GM18907 (cell line): ENCODE results near the gene HPCAL4.

Experiments
- ATAC-seq: cut with Tn5 transposase; IDR thresholded peaks from one replicate; pipeline ENCODE4 v1.9.1; 2021; ENCODE audit warnings: mild to moderate bottlenecking, moderate library complexity; ENCODE audit not compliant: unreplicated experiment

The HPCAL4 gene

DNA sequence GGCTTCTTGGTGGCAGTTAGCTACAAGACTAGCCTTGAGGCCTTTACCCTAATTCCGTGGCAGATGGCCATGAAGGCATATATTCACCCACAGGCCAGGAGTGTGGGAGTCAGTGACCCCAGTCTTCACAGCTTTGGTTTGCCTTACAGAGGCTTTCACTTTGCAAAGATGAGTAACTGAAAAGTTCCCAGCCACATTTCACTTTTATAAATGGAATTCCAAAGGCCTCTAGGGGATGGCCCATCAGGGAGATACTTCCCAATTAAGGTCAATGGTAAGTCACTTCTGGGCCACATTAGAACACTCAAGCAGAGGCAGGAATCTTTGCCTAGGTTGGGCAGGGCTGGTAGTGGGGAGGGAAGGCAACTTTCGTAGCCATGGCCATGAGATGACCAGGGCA is 38.7 kb downstream of the HPCAL4 start:
- ATAC-seq = no peak

DNA sequence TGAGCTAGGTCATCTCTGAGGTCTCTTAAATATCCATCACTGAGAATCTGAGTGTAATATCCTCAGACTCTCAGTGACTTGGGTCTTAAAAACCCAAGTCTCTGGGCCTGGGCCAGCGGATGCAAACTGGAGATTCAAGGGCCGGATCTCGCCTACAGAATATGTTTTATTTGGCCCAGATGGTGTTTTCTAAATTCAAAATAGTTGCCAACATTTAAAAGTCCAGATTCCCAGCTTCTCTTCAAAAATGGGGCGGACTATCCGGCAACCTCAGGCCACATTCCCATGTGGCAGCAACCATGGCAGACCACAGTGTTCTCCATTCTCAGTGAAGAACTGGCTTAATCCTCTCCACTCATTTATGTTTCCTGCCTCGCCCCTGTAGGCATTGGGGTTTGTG is 39.1 kb downstream of the HPCAL4 start:
- no peak for ATAC-seq

DNA sequence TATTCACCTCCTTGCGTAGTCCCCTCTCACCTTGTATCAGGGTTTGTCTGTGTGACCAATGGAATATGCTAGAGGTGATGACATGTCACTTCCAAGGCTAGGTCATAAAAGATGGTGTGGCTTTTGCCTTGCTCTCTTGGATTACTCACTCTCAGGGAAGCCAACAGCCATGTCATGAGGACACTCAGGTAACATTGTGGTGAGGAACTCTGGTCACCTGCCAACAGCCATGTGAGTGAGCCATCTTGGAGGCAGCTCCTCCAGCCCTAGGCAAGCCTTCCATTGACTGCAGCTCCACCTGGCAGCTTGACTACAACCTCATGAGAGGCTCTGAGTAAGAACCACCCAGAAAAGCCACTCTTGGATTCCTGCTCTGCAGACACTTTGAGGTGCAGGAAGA is 40.8 kb downstream of the HPCAL4 start:
- ATAC-seq = no peak

- no peak for ATAC-seq
These were observed 41.5 kb downstream of the HPCAL4 start for GRCh38 chr1:39649636-39650185.

DNA sequence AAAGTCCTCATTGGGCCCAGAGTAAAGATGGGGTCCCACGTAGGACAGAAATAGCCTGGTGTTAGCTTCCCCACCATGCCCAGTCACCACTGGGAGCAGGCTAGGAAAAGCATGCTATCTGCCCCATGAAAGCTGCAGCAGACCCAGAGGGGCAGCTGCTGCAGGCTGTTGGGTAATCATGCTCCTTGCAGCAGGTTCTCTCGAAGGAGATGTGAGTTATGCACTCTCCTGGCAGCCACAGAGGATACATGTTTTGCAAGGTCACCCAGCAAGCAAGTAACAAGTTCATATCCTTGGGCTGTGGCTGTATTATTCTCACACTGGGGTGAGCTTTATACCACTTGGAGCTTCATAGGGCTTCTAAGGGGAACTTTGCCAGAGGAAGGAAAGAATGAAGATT is 42.7 kb downstream of the HPCAL4 start:
- no peak for ATAC-seq

- no peak for ATAC-seq
These were observed 44.0 kb downstream of the HPCAL4 start for GRCh38 chr1:39647247-39647646.

DNA sequence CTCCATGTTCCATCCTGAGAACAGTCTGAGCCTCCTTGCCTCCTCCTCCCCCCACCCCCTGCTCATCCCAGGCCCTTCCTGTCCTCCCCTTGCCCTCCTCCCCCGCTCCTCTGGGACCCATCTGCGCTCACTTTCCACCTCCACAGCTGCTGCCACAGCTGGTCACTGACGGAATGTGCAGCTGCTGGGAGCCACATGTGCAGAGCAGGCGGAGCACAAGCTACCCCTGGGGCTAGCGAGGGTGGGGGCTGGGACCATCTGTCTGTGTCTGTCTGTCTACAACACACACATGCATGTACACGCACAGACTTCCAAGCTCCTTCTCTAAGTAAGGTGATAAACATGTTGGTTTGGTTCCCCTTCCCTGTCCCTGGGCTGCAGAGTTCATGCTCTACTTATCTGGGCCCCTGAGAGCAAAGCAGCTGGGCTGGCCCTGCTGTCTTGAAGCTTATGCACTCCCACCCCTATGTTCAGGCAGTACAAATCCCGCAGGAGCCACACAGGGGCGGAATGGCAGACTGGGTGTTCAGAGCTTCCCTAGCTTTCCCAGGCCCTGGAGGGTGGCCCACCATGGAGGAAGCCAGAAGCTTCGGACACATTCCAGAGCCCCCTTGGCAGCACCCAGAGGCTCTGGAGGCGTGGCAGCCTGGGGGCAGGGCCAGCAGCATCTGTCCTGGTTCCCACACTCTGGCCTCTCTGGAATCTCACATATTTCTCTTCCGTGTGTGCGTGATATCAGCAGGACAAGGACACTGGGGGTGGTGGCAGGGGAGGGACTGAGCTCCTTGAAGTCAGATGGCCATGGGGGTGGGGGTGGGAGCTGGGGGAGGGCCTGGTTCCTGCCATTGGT is 44.8 kb downstream of the HPCAL4 start:
- ATAC-seq = no peak

- no peak for ATAC-seq
These were observed 45.7 kb downstream of the HPCAL4 start for GRCh38 chr1:39645411-39646043.

DNA sequence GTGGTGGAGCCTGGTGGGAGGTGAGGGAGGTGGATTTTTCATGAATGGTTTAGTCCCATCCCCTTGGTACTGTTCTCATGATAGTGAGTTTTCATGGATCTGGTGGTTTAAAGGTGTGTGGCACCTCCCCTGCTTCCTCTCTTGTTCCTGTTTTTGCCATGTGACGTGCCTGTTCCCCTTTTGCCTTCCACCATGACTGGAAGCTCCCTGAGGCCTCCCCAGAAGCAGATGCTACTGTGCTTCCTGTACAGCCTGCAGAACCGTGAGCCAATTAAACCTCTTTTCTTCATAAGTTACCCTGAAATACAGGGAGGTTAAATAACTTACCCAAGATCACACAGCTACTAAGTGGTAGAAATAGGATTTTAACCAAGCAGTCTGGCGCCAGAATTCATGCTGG is 47.5 kb downstream of the HPCAL4 start:
- ATAC-seq = no peak

GRCh38 chr1:39642796-39643195 is 48.4 kb downstream of the HPCAL4 start:
- no peak for ATAC-seq

- ATAC-seq = no peak
These were observed 50.4 kb downstream of the HPCAL4 start for GRCh38 chr1:39640861-39641260.

DNA sequence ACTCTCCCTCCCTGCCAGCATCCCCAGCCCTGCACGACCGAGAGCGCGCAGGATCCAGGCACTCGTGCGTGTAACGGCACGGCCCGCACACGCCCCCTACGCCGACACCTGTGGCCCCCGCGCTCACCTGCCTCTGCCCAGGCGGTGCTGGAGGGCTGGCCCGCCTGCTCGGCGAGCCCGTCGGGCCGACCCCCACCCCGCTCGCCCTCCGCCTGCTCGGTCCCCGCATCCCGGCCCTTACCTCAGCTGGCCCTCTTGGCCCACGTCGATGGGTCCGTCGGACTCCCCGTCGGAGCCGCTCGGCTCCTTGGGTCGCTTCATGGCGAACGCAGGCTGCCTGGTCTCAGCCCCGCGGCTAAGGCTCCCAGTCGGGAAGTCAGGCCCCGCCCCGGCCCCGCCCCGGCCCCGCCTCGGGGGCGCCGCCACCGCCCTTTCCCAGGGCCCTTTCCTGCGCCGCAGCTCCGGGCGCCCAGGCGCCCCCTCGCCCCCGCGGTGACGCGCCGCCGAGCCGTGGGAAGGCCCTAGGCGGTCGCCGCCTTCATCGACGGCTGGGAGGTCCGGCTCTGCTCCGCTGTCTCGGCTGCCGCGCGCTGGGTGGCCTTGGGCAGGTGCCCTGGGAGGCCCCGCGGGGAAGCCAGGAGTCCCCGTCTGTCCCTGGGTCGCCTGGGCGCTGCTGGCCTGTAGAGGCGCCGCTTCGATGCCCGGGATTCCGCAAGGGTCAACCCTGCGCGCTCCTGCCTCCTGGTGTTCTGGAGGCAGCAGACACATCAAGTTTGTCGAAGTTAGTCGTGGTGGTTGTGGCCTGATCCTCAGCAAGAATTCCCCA is 51.7 kb downstream of the HPCAL4 start, which contains the start of gene HEYL:
Gene HEYL, minus strand, starts transcription at position 339 of the 826 bp plus-strand sequence. Its CDS starts 18 bp downstream, at position 321.
- no peak for ATAC-seq

GRCh38 chr1:39638965-39639304 is 52.3 kb downstream of the HPCAL4 start:
- no peak for ATAC-seq

DNA sequence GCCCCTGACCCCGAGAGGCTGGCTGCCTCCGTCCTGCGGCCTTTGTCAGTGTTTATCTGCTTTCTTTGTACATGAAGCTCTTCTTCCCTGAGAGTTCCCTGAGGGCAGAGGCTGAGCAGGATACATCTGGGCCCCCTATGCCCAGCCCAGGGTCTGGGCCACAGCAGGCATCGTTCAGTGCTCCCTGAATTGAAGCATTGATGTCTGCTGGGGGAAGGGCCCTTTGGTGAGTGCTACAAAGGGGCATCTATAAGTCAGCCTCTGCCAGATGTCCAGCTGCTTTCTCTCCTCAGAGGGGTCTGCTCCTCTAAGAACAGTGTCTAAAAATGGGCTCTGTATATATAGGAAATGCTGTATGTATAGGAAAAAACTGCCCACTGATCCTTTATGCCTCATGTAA is 53.9 kb downstream of the HPCAL4 start:
- no peak for ATAC-seq

- ATAC-seq = no peak
These were observed 55.4 kb downstream of the HPCAL4 start for GRCh38 chr1:39635871-39636210.

DNA sequence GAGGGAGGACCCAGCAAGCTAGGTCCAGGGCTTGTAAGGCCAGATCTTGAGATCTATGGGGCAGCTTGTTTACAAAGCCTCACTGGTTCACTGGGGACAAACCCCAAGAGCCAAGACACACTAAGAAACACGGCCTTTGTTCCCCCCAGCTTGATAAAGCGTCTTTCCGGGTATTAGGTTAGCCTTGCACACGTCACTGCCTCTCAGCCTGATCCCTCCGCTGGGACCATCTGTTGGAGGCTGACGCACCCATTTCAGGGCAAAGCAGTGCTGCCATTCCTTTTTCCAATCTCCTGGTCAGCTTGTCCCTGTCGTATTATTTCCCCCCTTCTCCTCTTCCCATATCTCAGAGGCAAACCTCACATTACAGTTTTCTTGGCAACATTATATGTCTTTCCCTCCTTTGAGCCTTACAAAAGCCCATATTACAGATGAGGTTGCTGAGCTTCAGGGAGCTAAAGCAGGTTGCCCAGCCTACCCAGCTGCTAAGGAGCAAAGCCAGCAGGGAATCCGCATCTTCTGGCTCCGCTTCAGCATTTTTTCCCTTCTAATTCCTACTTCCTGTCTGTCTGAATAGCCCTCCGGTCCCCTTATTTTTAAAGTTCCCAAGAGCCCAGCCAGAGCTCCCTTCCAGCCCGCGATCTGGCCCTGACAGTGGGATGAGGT is 55.9 kb downstream of the HPCAL4 start:
- ATAC-seq = no peak

DNA sequence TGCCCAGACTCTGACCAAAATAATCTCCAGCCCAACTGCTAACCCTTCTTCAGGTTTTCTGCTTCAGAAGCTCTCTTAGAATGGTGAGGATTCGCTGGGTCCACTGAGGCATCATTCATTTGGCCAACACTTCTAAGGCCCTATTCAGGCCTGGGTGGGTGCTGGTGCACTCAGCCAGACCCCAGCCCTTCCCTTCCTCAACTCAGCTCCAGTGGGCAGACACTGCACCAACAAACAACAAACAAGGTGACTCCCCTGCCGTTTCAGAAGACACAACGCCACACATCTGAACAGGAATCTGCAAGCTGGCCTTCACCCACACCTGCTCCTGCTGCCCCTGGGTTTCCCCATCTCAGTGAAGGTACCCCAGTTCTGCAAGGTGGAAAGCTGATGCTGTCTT is 57.8 kb downstream of the HPCAL4 start:
- ATAC-seq = no peak

DNA sequence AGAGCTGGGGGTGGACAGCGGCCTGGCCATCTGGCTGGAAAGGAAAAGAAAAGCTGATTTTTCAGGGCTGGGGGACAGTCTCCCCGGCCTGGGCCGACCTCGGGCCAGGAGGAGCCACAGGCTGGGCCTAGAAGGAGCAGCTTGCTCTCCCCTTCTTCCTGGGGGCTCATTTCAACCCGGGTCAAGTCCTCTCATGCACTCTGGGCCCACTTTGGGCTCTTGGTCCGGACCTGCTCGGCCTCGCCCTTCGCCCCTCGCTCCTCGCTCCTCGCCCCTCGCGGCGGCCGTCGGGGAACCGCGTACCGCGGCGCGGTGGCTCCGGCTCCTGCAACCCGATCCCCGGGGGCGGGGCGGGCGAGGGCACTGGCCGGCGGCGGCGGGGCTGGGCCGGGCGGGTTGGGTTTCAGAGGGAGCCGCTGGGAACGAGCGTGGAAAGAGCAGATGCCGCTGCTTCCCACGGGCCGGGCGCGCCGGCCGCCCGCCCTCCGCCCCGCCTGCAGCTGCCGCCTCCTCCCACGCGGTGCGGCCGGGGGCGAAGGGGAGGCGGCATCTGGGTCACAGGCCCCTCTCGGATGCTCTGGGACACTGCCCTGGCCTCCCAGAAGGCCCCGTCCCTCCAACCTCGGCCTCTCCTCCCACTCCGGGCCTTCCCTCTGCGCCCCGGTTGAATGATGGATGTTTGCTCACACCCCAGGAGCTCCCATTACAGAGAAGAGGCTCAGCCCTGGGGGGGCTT is 58.4 kb downstream of the HPCAL4 start:
- ATAC-seq = no peak

GRCh38 chr1:39632323-39632681 is 58.9 kb downstream of the HPCAL4 start:
- no peak for ATAC-seq
